Testis (tissue), 2 donors: Measurements from ENCODE around the gene STRN4.

Experiments
- POLR2A ChIP-seq: fragments of 450-650 bp; IDR thresholded peaks from one replicate; pipeline ENCODE4 v1.6.1; 2017; ENCODE audit warnings: antibody characterized with exemption, mild to moderate bottlenecking, moderate library complexity
- TF ChIP-seq, protein P1 (sequence below), 3 experiments: fragments of 450-650 bp in 2 of 3; fragments of 200-600 bp in 1 of 3; sonication (generic) in 1 of 3; IDR thresholded peaks; one replicate each; pipeline ENCODE4 v1.5.1; 2016 to 2019; ENCODE audit warnings: antibody characterized with exemption in 3 of 3, mild to moderate bottlenecking in 2 of 3, moderate library complexity in 1 of 3

DNA sequence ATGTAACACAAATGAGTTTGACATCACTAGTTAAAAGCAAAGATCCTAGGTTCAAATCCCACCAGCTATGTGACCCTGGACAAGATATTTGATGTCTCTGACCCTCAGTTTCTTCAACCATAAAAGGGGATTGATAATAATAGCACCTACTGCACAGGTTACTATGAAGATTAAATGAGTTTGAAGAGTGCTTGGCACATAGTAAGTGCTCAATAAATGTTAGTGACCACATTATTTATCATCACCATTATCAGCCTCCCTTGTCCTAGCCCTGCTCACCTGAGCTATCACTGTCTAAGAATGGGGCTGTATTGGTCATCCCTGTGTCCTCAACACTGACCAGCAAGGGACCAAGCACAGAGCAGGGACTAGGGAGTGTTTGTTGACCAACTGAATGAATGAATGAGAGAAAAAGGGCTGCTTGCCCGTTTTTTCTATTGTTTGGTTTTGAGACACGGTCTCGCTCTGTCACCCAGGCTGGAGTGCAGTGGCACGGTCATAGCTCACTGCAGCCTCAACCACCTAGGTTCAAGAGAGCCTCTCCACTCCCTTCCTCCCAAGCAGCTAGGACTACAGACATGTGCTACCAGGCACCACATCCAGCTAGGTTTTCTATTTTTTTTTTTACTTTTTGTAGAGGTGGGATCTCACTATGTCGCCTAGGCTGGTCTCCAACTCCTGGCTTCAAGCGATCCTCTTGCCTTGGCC, 58.7 kb downstream of the STRN4 start:
- no peak for TF ChIP-seq POLR2A
- TF ChIP-seq, protein P1, sequence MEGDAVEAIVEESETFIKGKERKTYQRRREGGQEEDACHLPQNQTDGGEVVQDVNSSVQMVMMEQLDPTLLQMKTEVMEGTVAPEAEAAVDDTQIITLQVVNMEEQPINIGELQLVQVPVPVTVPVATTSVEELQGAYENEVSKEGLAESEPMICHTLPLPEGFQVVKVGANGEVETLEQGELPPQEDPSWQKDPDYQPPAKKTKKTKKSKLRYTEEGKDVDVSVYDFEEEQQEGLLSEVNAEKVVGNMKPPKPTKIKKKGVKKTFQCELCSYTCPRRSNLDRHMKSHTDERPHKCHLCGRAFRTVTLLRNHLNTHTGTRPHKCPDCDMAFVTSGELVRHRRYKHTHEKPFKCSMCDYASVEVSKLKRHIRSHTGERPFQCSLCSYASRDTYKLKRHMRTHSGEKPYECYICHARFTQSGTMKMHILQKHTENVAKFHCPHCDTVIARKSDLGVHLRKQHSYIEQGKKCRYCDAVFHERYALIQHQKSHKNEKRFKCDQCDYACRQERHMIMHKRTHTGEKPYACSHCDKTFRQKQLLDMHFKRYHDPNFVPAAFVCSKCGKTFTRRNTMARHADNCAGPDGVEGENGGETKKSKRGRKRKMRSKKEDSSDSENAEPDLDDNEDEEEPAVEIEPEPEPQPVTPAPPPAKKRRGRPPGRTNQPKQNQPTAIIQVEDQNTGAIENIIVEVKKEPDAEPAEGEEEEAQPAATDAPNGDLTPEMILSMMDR (IDR thresholded peaks at IDR 0.05) = no peak
